Smooth muscle cell (in vitro differentiated cells): ENCODE data around the gene DIP2C. TPM values are rescaled to one million over a fixed set of nuclear protein-coding genes. Genes with fewer than 3 reads are reported as not detected.

Source experiments
- DNase-seq: peaks from one replicate; lab custom pipeline; 2025; ENCODE audit not compliant: unreplicated experiment; lab: John Stamatoyannopoulos, UW
- H2AFZ ChIP-seq: fragments of 200-600 bp; sonication (generic); 2 replicates; pipeline ENCODE4 v1.6.0; 2016; ENCODE audit warnings: antibody characterized with exemption, low read depth, mild to moderate bottlenecking
- H3F3A ChIP-seq: fragments of 200-600 bp; sonication (generic); 2 replicates; pipeline ENCODE4 v1.6.0; 2017; ENCODE audit warnings: antibody characterized with exemption, low read depth
- H3K27ac ChIP-seq: fragments of 200-600 bp; sonication (generic); 2 replicates; pipeline ENCODE4 v1.5.1; 2016; ENCODE audit warnings: low read depth, mild to moderate bottlenecking
- H3K27me3 ChIP-seq: fragments of 200-600 bp; sonication (generic); 2 replicates; pipeline ENCODE4 v1.6.1; 2016; ENCODE audit warnings: low read depth, mild to moderate bottlenecking
- H3K36me3 ChIP-seq: fragments of 200-600 bp; sonication (generic); 2 replicates; pipeline ENCODE4 v1.5.1; 2016; ENCODE audit warnings: low read depth
- H3K4me1 ChIP-seq: fragments of 200-600 bp; sonication (generic); 2 replicates; pipeline ENCODE4 v1.5.1; 2016; ENCODE audit warnings: low read depth
- H3K4me2 ChIP-seq: fragments of 200-600 bp; sonication (generic); 2 replicates; pipeline ENCODE4 v1.6.0; 2016; ENCODE audit warnings: mild to moderate bottlenecking
- H3K4me3 ChIP-seq: fragments of 200-600 bp; sonication (generic); 2 replicates; pipeline ENCODE4 v1.5.1; 2016; ENCODE audit warnings: mild to moderate bottlenecking
- H3K79me2 ChIP-seq: fragments of 200-600 bp; sonication (generic); 2 replicates; pipeline ENCODE4 v1.6.0; 2016; ENCODE audit warnings: low read depth, mild to moderate bottlenecking
- H3K9ac ChIP-seq: fragments of 200-600 bp; sonication (generic); 2 replicates; pipeline ENCODE4 v1.6.0; 2016; ENCODE audit warnings: low read depth
- H3K9me3 ChIP-seq: fragments of 200-600 bp; sonication (generic); replicated peaks from 2 replicates; pipeline ENCODE4 v1.5.1; 2016; ENCODE audit warnings: low read depth
- H4K20me1 ChIP-seq: fragments of 200-600 bp; sonication (generic); 2 replicates; pipeline ENCODE4 v1.6.0; 2016; ENCODE audit warnings: low read depth
- WGBS: methylation state at CpG from one replicate; pipeline ENCODE4 v1.1.7; 2016; ENCODE audit warnings: low lambda C conversion rate; 5-methylcytosine and 5-hydroxymethylcytosine counted together
- polyA plus RNA-seq: library from polyadenylated mRNA; unstranded; fragments of >200 nt; fragmentation: Nextera tagmentation; extraction: Ambion mirVana; gene quantifications from 2 replicates; pipeline ENCODE4 v1.2.1, GENCODE V29; 2016
- total RNA-seq: library from RNA; depleted of rRNA; stranded (reverse); fragments of >200 nt; gene quantifications from 2 replicates; pipeline ENCODE4 v1.2.3, GENCODE V29; 2014
- TF ChIP-seq, protein P1 (sequence below): fragments of 200-600 bp; sonication (generic); IDR thresholded peaks from 2 replicates; pipeline ENCODE4 v1.5.1; 2017; ENCODE audit warnings: borderline replicate concordance, mild to moderate bottlenecking, antibody characterized with exemption; ENCODE audit not compliant: insufficient read depth, poor library complexity, severe bottlenecking

DIP2C gene
- total and polyA plus RNA-seq, 2 experiments from 2014 or later, result 14.9 to 15.3 TPM

- Histone ChIP-seq H3K36me3 (no peaks in the 10 kb centered on the region), H3K4me3 (no peak overlapping the region), H3K27me3 (no peaks in the 10 kb centered on the region), H2AFZ (no peak overlapping the region), H3K27ac (no peak overlapping the region), H3K79me2 (peaks cover 56% of the 10 kb centered on the region), H3K4me1 (peaks cover 5% of the 10 kb centered on the region), H3F3A (no peaks in the 10 kb centered on the region), H4K20me1 (peaks cover 100% of the 10 kb centered on the region), H3K9ac (no peak overlapping the region), H3K9me3 (no peaks in the 10 kb centered on the region), H3K4me2 (no peak overlapping the region)
- no peak for DNase-seq
- TF ChIP-seq, protein P1, sequence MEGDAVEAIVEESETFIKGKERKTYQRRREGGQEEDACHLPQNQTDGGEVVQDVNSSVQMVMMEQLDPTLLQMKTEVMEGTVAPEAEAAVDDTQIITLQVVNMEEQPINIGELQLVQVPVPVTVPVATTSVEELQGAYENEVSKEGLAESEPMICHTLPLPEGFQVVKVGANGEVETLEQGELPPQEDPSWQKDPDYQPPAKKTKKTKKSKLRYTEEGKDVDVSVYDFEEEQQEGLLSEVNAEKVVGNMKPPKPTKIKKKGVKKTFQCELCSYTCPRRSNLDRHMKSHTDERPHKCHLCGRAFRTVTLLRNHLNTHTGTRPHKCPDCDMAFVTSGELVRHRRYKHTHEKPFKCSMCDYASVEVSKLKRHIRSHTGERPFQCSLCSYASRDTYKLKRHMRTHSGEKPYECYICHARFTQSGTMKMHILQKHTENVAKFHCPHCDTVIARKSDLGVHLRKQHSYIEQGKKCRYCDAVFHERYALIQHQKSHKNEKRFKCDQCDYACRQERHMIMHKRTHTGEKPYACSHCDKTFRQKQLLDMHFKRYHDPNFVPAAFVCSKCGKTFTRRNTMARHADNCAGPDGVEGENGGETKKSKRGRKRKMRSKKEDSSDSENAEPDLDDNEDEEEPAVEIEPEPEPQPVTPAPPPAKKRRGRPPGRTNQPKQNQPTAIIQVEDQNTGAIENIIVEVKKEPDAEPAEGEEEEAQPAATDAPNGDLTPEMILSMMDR, result no peak
- WGBS, result 90% methylated on average over 6 of the region's 6 CpGs
These were observed 191.5 kb downstream of the DIP2C start for GRCh38 chr10:497898-498451.

GRCh38 chr10:497289-497688 lies 192.2 kb downstream of the DIP2C start:
- no peaks in the 10 kb centered on the region for H3F3A ChIP-seq
- H3K27me3 ChIP-seq, result no peaks in the 10 kb centered on the region
- DNase-seq, result no peak
- peaks cover 11% of the 10 kb centered on the region for H3K4me1 ChIP-seq
- no peak overlapping the region for H3K4me3 ChIP-seq
- H3K79me2 ChIP-seq, result peaks cover 55% of the 10 kb centered on the region
- TF ChIP-seq, protein P1, result no peak
- H3K27ac ChIP-seq, result no peak overlapping the region
- H3K36me3 ChIP-seq, result no peaks in the 10 kb centered on the region
- no peak overlapping the region for H2AFZ ChIP-seq
- peaks cover 100% of the 10 kb centered on the region for H4K20me1 ChIP-seq
- H3K4me2 ChIP-seq, result no peak overlapping the region
- 93% methylated on average over 10 of the region's 10 CpGs for whole genome bisulfite sequencing
- H3K9ac ChIP-seq, result no peak overlapping the region
- H3K9me3 ChIP-seq, result no peaks in the 10 kb centered on the region

DNA sequence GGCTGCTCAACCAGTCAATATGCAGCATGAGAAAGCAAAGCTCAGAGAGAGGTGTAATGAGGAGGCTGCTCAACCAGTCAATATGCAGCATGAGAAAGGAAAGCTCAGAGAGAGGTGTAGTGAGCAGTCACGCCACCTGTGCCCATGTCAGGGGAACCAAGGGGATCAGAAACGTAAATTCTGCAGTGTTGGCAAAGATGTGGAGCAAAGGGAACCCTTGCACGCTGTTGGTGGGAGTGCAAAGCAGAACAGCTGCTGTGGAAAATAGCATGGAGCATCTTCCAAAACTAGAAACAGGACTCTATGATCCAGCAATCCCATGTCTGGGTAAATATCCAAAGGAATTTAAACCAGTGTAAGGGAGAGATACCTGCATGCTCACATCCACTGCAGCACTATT lies 194.9 kb downstream of the DIP2C start:
- H3K36me3 ChIP-seq, result no peaks in the 10 kb centered on the region
- peaks cover 95% of the 10 kb centered on the region for H4K20me1 ChIP-seq
- no peak overlapping the region for H3K4me2 ChIP-seq
- H3K27me3 ChIP-seq, result no peaks in the 10 kb centered on the region
- H3K4me3 ChIP-seq, result no peak overlapping the region
- no peaks in the 10 kb centered on the region for H3F3A ChIP-seq
- TF ChIP-seq, protein P1, result no peak
- no peak overlapping the region for H2AFZ ChIP-seq
- WGBS, result 96% methylated on average over 3 of the region's 3 CpGs
- no peak overlapping the region for H3K27ac ChIP-seq
- H3K9ac ChIP-seq, result no peak overlapping the region
- no peaks in the 10 kb centered on the region for H3K9me3 ChIP-seq
- DNase-seq, result no peak
- peaks cover 18% of the 10 kb centered on the region for H3K4me1 ChIP-seq
- peaks cover 51% of the 10 kb centered on the region for H3K79me2 ChIP-seq

- Histone ChIP-seq H3F3A (no peaks in the 10 kb centered on the region), H4K20me1 (peaks cover 95% of the 10 kb centered on the region), H3K9ac (no peak overlapping the region), H3K36me3 (no peaks in the 10 kb centered on the region), H3K27ac (no peak overlapping the region), H3K4me2 (no peak overlapping the region), H2AFZ (no peak overlapping the region), H3K79me2 (peaks cover 53% of the 10 kb centered on the region), H3K27me3 (no peaks in the 10 kb centered on the region), H3K4me3 (no peak overlapping the region), H3K4me1 (peaks cover 18% of the 10 kb centered on the region), H3K9me3 (no peaks in the 10 kb centered on the region)
- no peak for DNase-seq
- TF ChIP-seq, protein P1, result no peak
- WGBS, result 90% methylated on average over 5 of the region's 5 CpGs
These were observed 195.3 kb downstream of the DIP2C start for GRCh38 chr10:494149-494542.
